Measurements from ENCODE around the gene TRIP13. TPM values are rescaled to one million over a fixed set of nuclear protein-coding genes. Genes with fewer than 3 reads are reported as not detected.

The TRIP13 gene
- total and polyA plus RNA-seq, 2 experiments from 2014 or later, result 42.5 to 44.8 TPM

GRCh38 chr5:964821-965220 is 72.1 kb downstream of the TRIP13 start:
- DNase-seq (ENCODE audit: low spot score) (no peak), ATAC-seq (no peak)
- Histone ChIP-seq H3K4me3 (no peak overlapping the region), H3K79me2 (replicated peaks; ENCODE audit: insufficient read depth) (no peaks in the 10 kb centered on the region), H3K9me2 (ENCODE audit: insufficient read depth) (no peaks in the 10 kb centered on the region), H3K27me3 (ENCODE audit: insufficient read depth) (no peaks in the 10 kb centered on the region), H4K20me1 (replicated peaks; ENCODE audit: insufficient read depth) (no peaks in the 10 kb centered on the region), H3K27ac (ENCODE audit: low read depth) (no peak overlapping the region), H3K36me3 (ENCODE audit: insufficient read depth) (no peaks in the 10 kb centered on the region), H3K4me1 (ENCODE audit: insufficient read depth) (no peaks in the 10 kb centered on the region), H3F3A (replicated peaks; ENCODE audit: low read depth) (no peaks in the 10 kb centered on the region), H3K4me2 (no peak overlapping the region), H2AFZ (no peak overlapping the region)
- Mint-ChIP-seq H3K27me3 (ENCODE audit: insufficient read depth, low read depth, poor library complexity) (peaks cover 10% of the 10 kb centered on the region), H3K4me3 (no peak overlapping the region), H3K4me1 (no peaks in the 10 kb centered on the region), H3K27ac (no peak overlapping the region), H3K36me3 (ENCODE audit: low read depth) (no peaks in the 10 kb centered on the region), H3K9me3 (no peaks in the 10 kb centered on the region)
- no peak for TF ChIP-seq ETS1 (IDR thresholded peaks at IDR 0.05)
- TF ChIP-seq JUNB (IDR thresholded peaks at IDR 0.05; ENCODE audit: unreplicated experiment), result no peak
- TF ChIP-seq NANOG (IDR thresholded peaks at IDR 0.05; ENCODE audit: borderline replicate concordance), result no peak
- no peak for TF ChIP-seq CTCF (conservative IDR thresholded peaks at IDR 0.05; ENCODE audit: low read depth in 2 of 2)

- Histone ChIP-seq H3K4me3 (no peak overlapping the region), H3K27ac (ENCODE audit: low read depth) (no peak overlapping the region), H2AFZ (no peak overlapping the region), H3K4me1 (ENCODE audit: insufficient read depth) (no peaks in the 10 kb centered on the region), H3F3A (replicated peaks; ENCODE audit: low read depth) (no peaks in the 10 kb centered on the region), H3K79me2 (replicated peaks; ENCODE audit: insufficient read depth) (no peaks in the 10 kb centered on the region), H3K9me2 (ENCODE audit: insufficient read depth) (no peaks in the 10 kb centered on the region), H4K20me1 (replicated peaks; ENCODE audit: insufficient read depth) (no peaks in the 10 kb centered on the region), H3K36me3 (ENCODE audit: insufficient read depth) (no peaks in the 10 kb centered on the region), H3K4me2 (no peak overlapping the region), H3K27me3 (ENCODE audit: insufficient read depth) (no peaks in the 10 kb centered on the region)
- Mint-ChIP-seq H3K9me3 (no peaks in the 10 kb centered on the region), H3K4me3 (no peak overlapping the region), H3K27ac (no peak overlapping the region), H3K27me3 (ENCODE audit: insufficient read depth, low read depth, poor library complexity) (peaks cover 10% of the 10 kb centered on the region), H3K36me3 (ENCODE audit: low read depth) (no peaks in the 10 kb centered on the region), H3K4me1 (no peaks in the 10 kb centered on the region)
- DNase-seq (ENCODE audit: low spot score), result no peak
- ATAC-seq, result peak; percentile 44
- TF ChIP-seq ZNF114 (CRISPR knock-in tag; IDR thresholded peaks at IDR 0.05) (no peak), JUNB (IDR thresholded peaks at IDR 0.05; ENCODE audit: unreplicated experiment) (no peak), CTCF (conservative IDR thresholded peaks at IDR 0.05; ENCODE audit: low read depth in 2 of 2) (no peak; a peak in 1 of 4 replicates), ZNF462 (CRISPR knock-in tag; IDR thresholded peaks at IDR 0.05) (no peak), NANOG (IDR thresholded peaks at IDR 0.05; ENCODE audit: borderline replicate concordance) (no peak), POLR2AphosphoS5 (IDR thresholded peaks at IDR 0.05; ENCODE audit: low read depth) (no peak), ZNF331 (CRISPR knock-in tag; IDR thresholded peaks at IDR 0.05; ENCODE audit: low read depth) (no peak), EZH2 (IDR thresholded peaks at IDR 0.05; ENCODE audit: low read depth, unreplicated experiment) (no peak)
Measured at GRCh38 chr5:965604-966344, 73.1 kb downstream of the TRIP13 start.
